Skin epidermis (tissue), 12 donors: ENCODE results near the gene PSMC5.

ENCODE experiments used
- H3K27ac ChIP-seq, 21 experiments: fragments of 200-600 bp; sonication (generic) in 11 of 21; one replicate each; pipeline ENCODE4 v1.5.0; 2020; ENCODE audit warnings: mild to moderate bottlenecking in 3 of 21, inconsistent platforms in 2 of 21, moderate library complexity in 2 of 21
- H3K4me3 ChIP-seq, 7 experiments: fragments of 200-600 bp; sonication (generic) in 2 of 7; one replicate each; pipeline ENCODE4 v1.5.0; 2020; ENCODE audit warnings: inconsistent platforms in 2 of 7, mild to moderate bottlenecking in 2 of 7, moderate library complexity in 1 of 7

Gene PSMC5

GRCh38 chr17:63819585-63820537 lies 7.4 kb upstream of the PSMC5 start:
- no peak overlapping the region for H3K4me3 ChIP-seq
- H3K27ac ChIP-seq: peak overlapping the region in 1 of 21 experiments; percentile 0

GRCh38 chr17:63820963-63821561 lies 6.2 kb upstream of the PSMC5 start:
- no peak overlapping the region for H3K27ac ChIP-seq

DNA sequence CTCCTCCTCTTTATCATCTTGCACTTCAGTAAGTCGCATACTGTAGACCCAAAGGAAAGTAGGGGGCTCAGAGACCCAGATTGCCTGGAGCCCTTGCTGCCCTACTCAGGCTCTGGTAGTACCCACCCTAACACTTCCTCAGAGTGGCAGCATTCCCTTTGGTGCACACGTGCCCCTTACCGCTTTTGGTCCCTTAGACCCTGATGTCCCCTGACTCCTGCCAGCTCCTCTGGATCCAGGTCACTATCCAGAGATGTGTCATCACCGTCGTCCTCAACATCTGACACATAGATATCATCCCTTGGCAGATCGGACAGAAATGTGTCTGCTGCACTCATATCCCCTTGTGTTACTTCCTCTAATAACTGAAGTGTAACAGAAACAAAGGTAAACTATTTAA lies 5.4 kb upstream of the PSMC5 start:
- H3K4me3 ChIP-seq: no peak overlapping the region
- no peak overlapping the region for H3K27ac ChIP-seq

More at GRCh38 chr17:63820963-63821561, 6.2 kb upstream of the PSMC5 start:
- no peak overlapping the region for H3K4me3 ChIP-seq

DNA sequence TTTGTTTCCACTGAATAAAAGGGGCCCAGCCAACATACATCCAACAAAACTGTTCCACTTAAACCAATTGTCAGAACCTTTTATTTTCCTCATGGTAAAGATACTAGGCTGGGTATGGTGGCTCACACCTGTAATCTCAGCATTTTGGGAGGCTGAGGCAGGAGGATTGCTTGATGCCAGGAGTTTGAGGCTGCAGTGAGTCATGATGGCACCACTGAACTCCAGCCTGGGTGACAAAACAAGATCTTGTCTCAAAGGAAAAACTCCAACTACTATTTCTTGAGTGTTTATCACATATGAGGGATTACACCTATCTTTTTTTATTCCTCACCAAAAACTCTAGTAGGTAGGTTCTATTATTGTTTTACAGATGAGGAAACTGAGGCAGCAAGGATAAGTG lies 4.7 kb upstream of the PSMC5 start:
- H3K27ac ChIP-seq: no peak overlapping the region
- H3K4me3 ChIP-seq: no peak overlapping the region

DNA sequence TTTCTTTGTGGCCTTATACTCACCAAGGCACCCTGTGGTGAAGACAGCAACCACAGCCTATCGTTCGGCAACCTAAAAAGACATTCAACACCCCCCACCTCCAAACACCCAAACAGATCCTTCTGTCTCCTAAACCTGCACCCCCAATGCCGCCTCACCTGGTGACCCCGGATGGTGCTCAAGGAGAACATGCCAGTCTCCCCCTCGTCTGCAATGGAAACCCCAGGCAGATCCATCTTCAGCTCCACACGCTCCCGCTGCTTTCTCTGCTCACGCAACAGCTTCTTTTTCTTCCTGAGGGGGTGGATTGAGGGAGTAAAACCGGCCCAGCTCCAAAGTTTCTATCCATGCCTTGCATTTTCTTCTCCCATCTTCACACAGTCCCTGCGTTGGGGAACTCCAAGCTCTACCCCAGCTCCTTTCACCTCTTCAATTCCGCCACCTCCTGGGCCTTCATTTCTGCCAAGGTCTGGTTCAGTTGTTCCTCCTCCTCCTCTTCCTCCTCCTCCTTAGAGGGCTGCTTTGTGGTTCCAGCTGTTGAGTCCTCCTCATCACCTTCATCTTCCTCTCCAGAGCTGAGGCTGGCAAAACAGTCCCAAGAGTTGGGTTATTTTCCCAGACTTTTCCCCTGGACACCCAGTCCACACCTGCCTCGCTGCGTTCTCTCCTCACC lies 3.4 kb upstream of the PSMC5 start:
- Histone ChIP-seq H3K4me3 (no peak overlapping the region), H3K27ac (no peak overlapping the region)

GRCh38 chr17:63824362-63824761 lies 2.9 kb upstream of the PSMC5 start:
- Histone ChIP-seq H3K4me3 (no peak overlapping the region), H3K27ac (no peak overlapping the region)

- peak overlapping the region; percentile 75 to 85 (median 81) for H3K4me3 ChIP-seq
- H3K27ac ChIP-seq: peak overlapping the region in 20 of 21 experiments; percentile 85 to 99 (median 96)
These were observed 696 bp upstream of the PSMC5 start for GRCh38 chr17:63826468-63827001.

GRCh38 chr17:63827801-63828221 lies 580 bp downstream of the PSMC5 start:
- peak overlapping the region; percentile 75 to 85 (median 81) for H3K4me3 ChIP-seq
- H3K27ac ChIP-seq: peak overlapping the region; percentile 55 to 99 (median 96)

DNA sequence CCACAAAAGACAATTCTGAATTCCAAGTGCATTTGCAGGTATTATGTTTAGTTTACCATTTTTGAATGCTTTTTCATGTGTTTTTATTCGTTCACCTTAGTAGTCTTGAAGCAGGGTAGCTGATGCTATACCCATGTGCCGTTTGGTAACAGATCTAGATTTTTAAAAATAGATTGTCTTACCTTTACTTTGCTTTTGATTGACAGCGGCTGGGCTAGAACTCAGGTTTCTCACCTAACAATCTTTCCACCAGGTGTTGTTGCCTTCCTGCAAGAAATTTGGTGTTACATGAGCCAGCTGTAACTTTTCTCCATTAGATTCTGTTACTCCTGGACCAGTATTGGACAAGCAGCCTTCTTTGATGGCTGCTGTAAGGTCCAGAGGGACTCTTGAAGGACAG lies 1.7 kb downstream of the PSMC5 start:
- Histone ChIP-seq H3K4me3 (peak overlapping the region in 2 of 7 experiments; percentile 81 to 83), H3K27ac (peak overlapping the region in 2 of 21 experiments; percentile 93 to 97)

- Histone ChIP-seq H3K4me3 (no peak overlapping the region), H3K27ac (no peak overlapping the region)
These were observed 3.0 kb downstream of the PSMC5 start for GRCh38 chr17:63830278-63830677.

- H3K27ac ChIP-seq: peak overlapping the region in 1 of 21 experiments; percentile 23
- no peak overlapping the region for H3K4me3 ChIP-seq
These were observed 3.8 kb downstream of the PSMC5 start for GRCh38 chr17:63830904-63831491.

GRCh38 chr17:63831505-63831904 lies 4.3 kb downstream of the PSMC5 start:
- Histone ChIP-seq H3K4me3 (no peak overlapping the region), H3K27ac (peak overlapping the region in 1 of 21 experiments; percentile 23)

- Histone ChIP-seq H3K4me3 (no peak overlapping the region), H3K27ac (no peak overlapping the region)
These were observed 4.8 kb downstream of the PSMC5 start for GRCh38 chr17:63832014-63832413.

DNA sequence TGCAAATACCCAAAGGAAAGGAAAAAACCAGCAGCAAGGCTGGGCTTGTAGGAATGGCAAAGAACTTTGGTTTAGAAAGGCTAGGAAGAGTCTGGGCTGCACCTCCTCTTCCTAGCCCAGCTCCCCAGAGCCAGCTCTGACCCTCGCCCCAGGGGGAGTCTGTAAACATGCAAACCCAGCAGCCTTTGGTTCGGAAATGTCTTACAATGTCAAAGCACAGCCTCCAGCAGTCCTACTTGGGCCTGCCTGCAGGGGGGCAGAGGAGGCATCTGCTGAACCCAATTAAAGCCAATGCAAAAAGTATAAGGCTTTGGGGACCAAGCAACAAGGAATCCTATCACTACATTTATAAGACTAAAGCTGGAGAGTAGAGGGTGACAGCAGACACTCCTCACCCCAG lies 5.2 kb downstream of the PSMC5 start:
- no peak overlapping the region for H3K4me3 ChIP-seq

DNA sequence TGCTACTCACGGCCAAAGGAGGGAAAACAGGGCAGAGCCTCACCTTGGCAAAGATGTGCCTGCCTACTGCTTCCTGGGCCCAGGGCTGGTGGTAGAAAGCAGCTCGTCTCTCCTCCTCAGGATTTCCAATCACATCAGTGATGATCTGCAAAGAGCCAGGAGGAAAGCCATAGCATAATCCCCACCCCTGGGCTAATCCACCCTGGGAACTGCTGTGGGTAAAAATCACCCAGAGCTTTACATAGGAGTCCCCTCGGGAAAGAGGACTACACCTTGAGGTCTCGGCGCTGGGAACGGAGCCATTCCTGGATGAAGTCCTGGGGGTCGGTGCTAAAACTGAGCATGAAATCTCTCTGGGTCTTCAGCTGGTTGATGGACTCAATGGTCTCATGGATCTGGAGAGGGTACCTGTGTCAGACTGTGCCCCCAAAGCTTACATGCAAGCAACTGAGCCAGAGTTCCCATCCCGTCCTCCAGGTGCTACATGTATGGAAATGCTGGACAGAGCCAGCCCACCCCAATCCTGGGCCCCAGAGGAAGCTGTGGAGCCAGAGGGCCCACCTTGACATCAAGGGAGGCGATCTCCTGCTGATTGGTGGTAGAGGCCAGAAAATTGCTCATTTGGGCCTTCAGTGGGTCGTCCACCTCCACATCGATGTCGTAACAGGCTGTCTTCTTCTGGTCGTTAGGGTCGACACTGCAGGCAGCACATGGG lies 6.0 kb downstream of the PSMC5 start:
- H3K27ac ChIP-seq: no peak overlapping the region
- H3K4me3 ChIP-seq: no peak overlapping the region

More for the DNA sequence above, 5.2 kb downstream of the PSMC5 start:
- no peak overlapping the region for H3K27ac ChIP-seq

GRCh38 chr17:63833741-63834373 lies 6.6 kb downstream of the PSMC5 start:
- H3K4me3 ChIP-seq: no peak overlapping the region
- peak overlapping the region in 1 of 21 experiments; percentile 11 for H3K27ac ChIP-seq

GRCh38 chr17:63834431-63835166 lies 7.4 kb downstream of the PSMC5 start:
- Histone ChIP-seq H3K27ac (peak overlapping the region in 8 of 21 experiments; percentile 3 to 32 (median 8)), H3K4me3 (no peak overlapping the region)
